ENCODE results near the gene MYH15. TPM values are rescaled to one million over a fixed set of nuclear protein-coding genes. Genes with fewer than 3 reads are reported as not detected.

Gene MYH15
- total and polyA plus RNA-seq, 10 of the 15 experiments (the other 5 are each of a cell fraction or from before 2014, with no cell fraction given): 0.05 to 0.27 (median 0.09) TPM; not detected in 1

DNA sequence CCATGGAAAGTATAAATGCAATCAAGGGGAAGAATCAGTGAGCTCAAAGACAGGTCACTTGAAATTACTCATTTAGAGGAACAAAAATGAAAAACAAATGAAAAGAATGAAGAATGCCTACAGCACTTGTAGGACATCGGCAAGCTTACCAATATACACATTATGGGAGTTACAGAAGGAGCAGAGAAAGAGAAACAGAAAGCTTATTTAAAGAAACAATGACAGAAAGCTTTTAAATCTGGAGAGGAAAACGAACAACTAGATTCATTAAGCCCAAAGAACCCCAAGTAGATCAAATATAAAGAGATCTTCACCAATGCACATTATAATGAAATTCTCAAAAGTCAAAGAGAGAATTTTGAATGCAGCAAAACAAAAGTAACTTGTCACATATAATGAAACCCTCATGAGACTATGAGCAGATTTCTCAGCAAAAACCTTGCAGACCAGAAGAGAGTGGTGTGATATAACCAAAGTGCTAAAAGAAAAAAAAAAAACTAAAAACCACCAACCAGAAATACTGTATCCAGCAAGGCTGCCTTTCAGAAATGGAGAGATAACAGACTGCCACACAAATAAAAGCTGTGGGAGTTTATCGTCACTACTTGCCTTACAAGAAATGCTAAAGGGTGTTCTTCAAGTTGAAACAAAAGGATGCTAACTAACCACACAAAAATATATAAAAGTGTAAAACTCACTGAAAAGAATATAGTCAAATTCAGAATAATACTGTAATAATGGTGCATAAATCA is 63.1 kb downstream of the MYH15 start:
- no peaks in the 10 kb centered on the region for H4K20me1 ChIP-seq (ENCODE audit: control insufficient read depth, insufficient read depth)
- no peaks in the 10 kb centered on the region for H3K27me3 ChIP-seq (replicated peaks in 1 of 2; ENCODE audit: control insufficient read depth in 2 of 2, insufficient read depth in 2 of 2, low read length in 1 of 2)
- in situ Hi-C loops (cut with MboI) (no loop called here), intact Hi-C loops (cut with micrococcal nuclease; ENCODE audit: unreplicated experiment) (no loop called here)
- no peak for ATAC-seq
- H3K4me2 ChIP-seq (ENCODE audit: control insufficient read depth, insufficient read depth): no peak overlapping the region
- no peak for DNase-seq (ENCODE audit: low read depth, low spot score)
- FAIRE-seq: no peak
- RAD21 ChIA-PET (ENCODE audit: unreplicated experiment): interaction anchor here (0.7 to 0.8 kb wide), 2 partner anchors 14 to 1921 kb away, joined by 3 read pairs; no protein-coding TSS in a partner anchor
- H3K36me3 ChIP-seq (ENCODE audit: control insufficient read depth in 2 of 2, insufficient read depth in 2 of 2, low read length in 1 of 2): no peaks in the 10 kb centered on the region
- no peaks in the 10 kb centered on the region for H3K4me1 ChIP-seq (ENCODE audit: control insufficient read depth, insufficient read depth, low read length)
- peaks cover 23% of the 10 kb centered on the region for H3K9me3 ChIP-seq (replicated peaks; ENCODE audit: control insufficient read depth, insufficient read depth, low read length)
- CTCF ChIA-PET: interaction anchor here (0.9 to 1.1 kb wide), 2 partner anchors 32 to 294 kb away, joined by 3 to 5 read pairs; no protein-coding TSS in a partner anchor
- 39% methylated on average over 3 of the region's 3 CpGs for WGBS (ENCODE audit: insufficient coverage, insufficient replicate concordance, low lambda C conversion rate, missing lambda C conversion rate)
- no peak overlapping the region for H3K9ac ChIP-seq (ENCODE audit: control insufficient read depth, insufficient read depth, low read length)
- H3K4me3 ChIP-seq: no peak overlapping the region
- H3K27ac ChIP-seq (ENCODE audit: control insufficient read depth, insufficient read depth): no peak overlapping the region
- POLR2A ChIA-PET: no interaction called here
- TF ChIP-seq CBX5 (IDR thresholded peaks at IDR 0.05; ENCODE audit: low read depth): peak; percentile 80; the same call in 1 of the 2 replicates
- TF ChIP-seq SKIL (IDR thresholded peaks at IDR 0.05; ENCODE audit: low read depth, poor library complexity, severe bottlenecking): no peak
- TF ChIP-seq, protein P1, sequence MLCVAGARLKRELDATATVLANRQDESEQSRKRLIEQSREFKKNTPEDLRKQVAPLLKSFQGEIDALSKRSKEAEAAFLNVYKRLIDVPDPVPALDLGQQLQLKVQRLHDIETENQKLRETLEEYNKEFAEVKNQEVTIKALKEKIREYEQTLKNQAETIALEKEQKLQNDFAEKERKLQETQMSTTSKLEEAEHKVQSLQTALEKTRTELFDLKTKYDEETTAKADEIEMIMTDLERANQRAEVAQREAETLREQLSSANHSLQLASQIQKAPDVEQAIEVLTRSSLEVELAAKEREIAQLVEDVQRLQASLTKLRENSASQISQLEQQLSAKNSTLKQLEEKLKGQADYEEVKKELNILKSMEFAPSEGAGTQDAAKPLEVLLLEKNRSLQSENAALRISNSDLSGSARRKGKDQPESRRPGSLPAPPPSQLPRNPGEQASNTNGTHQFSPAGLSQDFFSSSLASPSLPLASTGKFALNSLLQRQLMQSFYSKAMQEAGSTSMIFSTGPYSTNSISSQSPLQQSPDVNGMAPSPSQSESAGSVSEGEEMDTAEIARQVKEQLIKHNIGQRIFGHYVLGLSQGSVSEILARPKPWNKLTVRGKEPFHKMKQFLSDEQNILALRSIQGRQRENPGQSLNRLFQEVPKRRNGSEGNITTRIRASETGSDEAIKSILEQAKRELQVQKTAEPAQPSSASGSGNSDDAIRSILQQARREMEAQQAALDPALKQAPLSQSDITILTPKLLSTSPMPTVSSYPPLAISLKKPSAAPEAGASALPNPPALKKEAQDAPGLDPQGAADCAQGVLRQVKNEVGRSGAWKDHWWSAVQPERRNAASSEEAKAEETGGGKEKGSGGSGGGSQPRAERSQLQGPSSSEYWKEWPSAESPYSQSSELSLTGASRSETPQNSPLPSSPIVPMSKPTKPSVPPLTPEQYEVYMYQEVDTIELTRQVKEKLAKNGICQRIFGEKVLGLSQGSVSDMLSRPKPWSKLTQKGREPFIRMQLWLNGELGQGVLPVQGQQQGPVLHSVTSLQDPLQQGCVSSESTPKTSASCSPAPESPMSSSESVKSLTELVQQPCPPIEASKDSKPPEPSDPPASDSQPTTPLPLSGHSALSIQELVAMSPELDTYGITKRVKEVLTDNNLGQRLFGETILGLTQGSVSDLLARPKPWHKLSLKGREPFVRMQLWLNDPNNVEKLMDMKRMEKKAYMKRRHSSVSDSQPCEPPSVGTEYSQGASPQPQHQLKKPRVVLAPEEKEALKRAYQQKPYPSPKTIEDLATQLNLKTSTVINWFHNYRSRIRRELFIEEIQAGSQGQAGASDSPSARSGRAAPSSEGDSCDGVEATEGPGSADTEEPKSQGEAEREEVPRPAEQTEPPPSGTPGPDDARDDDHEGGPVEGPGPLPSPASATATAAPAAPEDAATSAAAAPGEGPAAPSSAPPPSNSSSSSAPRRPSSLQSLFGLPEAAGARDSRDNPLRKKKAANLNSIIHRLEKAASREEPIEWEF (IDR thresholded peaks at IDR 0.05; ENCODE audit: insufficient replicate concordance, low read depth, low read length): no peak
- TF ChIP-seq, protein P2, sequence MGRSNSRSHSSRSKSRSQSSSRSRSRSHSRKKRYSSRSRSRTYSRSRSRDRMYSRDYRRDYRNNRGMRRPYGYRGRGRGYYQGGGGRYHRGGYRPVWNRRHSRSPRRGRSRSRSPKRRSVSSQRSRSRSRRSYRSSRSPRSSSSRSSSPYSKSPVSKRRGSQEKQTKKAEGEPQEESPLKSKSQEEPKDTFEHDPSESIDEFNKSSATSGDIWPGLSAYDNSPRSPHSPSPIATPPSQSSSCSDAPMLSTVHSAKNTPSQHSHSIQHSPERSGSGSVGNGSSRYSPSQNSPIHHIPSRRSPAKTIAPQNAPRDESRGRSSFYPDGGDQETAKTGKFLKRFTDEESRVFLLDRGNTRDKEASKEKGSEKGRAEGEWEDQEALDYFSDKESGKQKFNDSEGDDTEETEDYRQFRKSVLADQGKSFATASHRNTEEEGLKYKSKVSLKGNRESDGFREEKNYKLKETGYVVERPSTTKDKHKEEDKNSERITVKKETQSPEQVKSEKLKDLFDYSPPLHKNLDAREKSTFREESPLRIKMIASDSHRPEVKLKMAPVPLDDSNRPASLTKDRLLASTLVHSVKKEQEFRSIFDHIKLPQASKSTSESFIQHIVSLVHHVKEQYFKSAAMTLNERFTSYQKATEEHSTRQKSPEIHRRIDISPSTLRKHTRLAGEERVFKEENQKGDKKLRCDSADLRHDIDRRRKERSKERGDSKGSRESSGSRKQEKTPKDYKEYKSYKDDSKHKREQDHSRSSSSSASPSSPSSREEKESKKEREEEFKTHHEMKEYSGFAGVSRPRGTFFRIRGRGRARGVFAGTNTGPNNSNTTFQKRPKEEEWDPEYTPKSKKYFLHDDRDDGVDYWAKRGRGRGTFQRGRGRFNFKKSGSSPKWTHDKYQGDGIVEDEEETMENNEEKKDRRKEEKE (IDR thresholded peaks at IDR 0.05): no peak
- TF ChIP-seq HCFC1 (IDR thresholded peaks at IDR 0.05; ENCODE audit: low read length): no peak
- TF ChIP-seq EZH2 (IDR thresholded peaks at IDR 0.05; ENCODE audit: borderline replicate concordance, control insufficient read depth, low read depth, low read length): no peak
- no peak for TF ChIP-seq ESRRA (IDR thresholded peaks at IDR 0.05; ENCODE audit: low read length)
- H3K79me2 ChIP-seq (ENCODE audit: control insufficient read depth, insufficient read depth, low read length): no peaks in the 10 kb centered on the region
- BruUV-seq (replicated peaks): no TSS peak
- no peak overlapping the region for H2AFZ ChIP-seq (ENCODE audit: control insufficient read depth, low read depth, low read length)
- SMC1A ChIA-PET (ENCODE audit: uncharacterized antibody, unreplicated experiment): interaction anchor here (1.1 to 1.2 kb wide), 3 partner anchors 17 to 406 kb away, joined by 4 to 7 read pairs (median 5); no protein-coding TSS in a partner anchor

All from GM12878 (cell line).